ENCODE results near the gene N4BP2L1.

Gene N4BP2L1

GRCh38 chr13:32427852-32428580, at the start of gene N4BP2L1:
Gene N4BP2L1 (minus strand): TSS chr13:32428130. CDS start chr13:32428082, 48 bp downstream.
- DNase-seq (ENCODE audit: low read depth), result peak; percentile 2

GRCh38 chr13:32476892-32477291, 49.0 kb upstream of the N4BP2L1 start:
- no peak for DNase-seq (ENCODE audit: low read depth)

GRCh38 chr13:32476021-32476731, 48.2 kb upstream of the N4BP2L1 start:
- no peak for DNase-seq (ENCODE audit: low read depth)

GRCh38 chr13:32474999-32475792, 47.3 kb upstream of the N4BP2L1 start:
- DNase-seq (ENCODE audit: low read depth), result no peak

- no peak for DNase-seq (ENCODE audit: low read depth)
Measured at GRCh38 chr13:32473650-32474049, 45.7 kb upstream of the N4BP2L1 start.

- no peak for DNase-seq (ENCODE audit: low read depth)
Measured at GRCh38 chr13:32472194-32472621, 44.3 kb upstream of the N4BP2L1 start.

GRCh38 chr13:32471187-32471922, 43.4 kb upstream of the N4BP2L1 start:
- DNase-seq (ENCODE audit: low read depth), result no peak

GRCh38 chr13:32468502-32469142, 40.7 kb upstream of the N4BP2L1 start:
- DNase-seq (ENCODE audit: low read depth), result no peak

- DNase-seq (ENCODE audit: low read depth), result no peak
Measured at GRCh38 chr13:32456591-32456990, 28.7 kb upstream of the N4BP2L1 start.

- DNase-seq (ENCODE audit: low read depth), result no peak
Measured at GRCh38 chr13:32455594-32455903, 27.6 kb upstream of the N4BP2L1 start.

- DNase-seq (ENCODE audit: low read depth), result no peak
Measured at GRCh38 chr13:32454886-32455593, 27.1 kb upstream of the N4BP2L1 start.

- no peak for DNase-seq (ENCODE audit: low read depth)
Measured at GRCh38 chr13:32453981-32454380, 26.1 kb upstream of the N4BP2L1 start.

- DNase-seq (ENCODE audit: low read depth), result no peak
Measured at GRCh38 chr13:32448972-32449371, 21.0 kb upstream of the N4BP2L1 start.

GRCh38 chr13:32447894-32448623, 20.1 kb upstream of the N4BP2L1 start:
- no peak for DNase-seq (ENCODE audit: low read depth)

GRCh38 chr13:32446773-32447465, 19.0 kb upstream of the N4BP2L1 start:
- DNase-seq (ENCODE audit: low read depth), result no peak

GRCh38 chr13:32446220-32446619, 18.3 kb upstream of the N4BP2L1 start:
- no peak for DNase-seq (ENCODE audit: low read depth)

- DNase-seq (ENCODE audit: low read depth), result no peak
Measured at GRCh38 chr13:32445461-32445860, 17.5 kb upstream of the N4BP2L1 start.

GRCh38 chr13:32443111-32443510, 15.2 kb upstream of the N4BP2L1 start:
- no peak for DNase-seq (ENCODE audit: low read depth)

- no peak for DNase-seq (ENCODE audit: low read depth)
Measured at GRCh38 chr13:32438871-32439270, 10.9 kb upstream of the N4BP2L1 start.

- no peak for DNase-seq (ENCODE audit: low read depth)
Measured at GRCh38 chr13:32432856-32433255, 4.9 kb upstream of the N4BP2L1 start.
